ENCODE results near the gene DEPDC1B. TPM values are rescaled to one million over a fixed set of nuclear protein-coding genes. Genes with fewer than 3 reads are reported as not detected.

The DEPDC1B gene
- total RNA-seq, 4 donors from 2014 or later: 0.49 to 1.9 (median 1.3) TPM

DNA sequence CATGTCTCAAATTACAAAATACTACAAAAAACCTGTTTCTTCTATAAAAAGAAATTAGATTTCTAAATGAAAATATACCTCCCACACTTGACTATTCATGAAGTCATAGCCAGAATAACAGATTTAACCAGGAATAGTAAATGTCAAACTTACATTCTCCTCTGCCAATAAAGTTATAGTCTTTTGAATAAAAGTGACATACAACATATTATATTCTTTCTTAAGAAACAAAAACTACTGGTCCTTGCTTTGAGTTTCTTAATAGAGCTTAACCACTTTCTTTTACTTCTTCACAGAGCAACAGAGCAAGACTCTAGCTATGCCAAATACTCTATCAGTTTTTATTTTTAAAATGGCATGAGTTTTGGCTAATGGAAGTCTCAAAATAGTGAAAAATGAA lies 61.7 kb downstream of the DEPDC1B start:
- DNase-seq: no peak
- Histone ChIP-seq H3K36me3 (no peaks in the 10 kb centered on the region), H3K27me3 (no peaks in the 10 kb centered on the region), H3K27ac (no peak overlapping the region), H3K4me1 (no peaks in the 10 kb centered on the region), H3K4me3 (replicated peaks in 1 of 3) (no peak overlapping the region), H3K9me3 (no peaks in the 10 kb centered on the region)
- intact Hi-C loops (cut with DNase I): no loop called here
- no peak for TF ChIP-seq POLR2A (IDR thresholded peaks at IDR 0.05)
- TF ChIP-seq, protein P1, sequence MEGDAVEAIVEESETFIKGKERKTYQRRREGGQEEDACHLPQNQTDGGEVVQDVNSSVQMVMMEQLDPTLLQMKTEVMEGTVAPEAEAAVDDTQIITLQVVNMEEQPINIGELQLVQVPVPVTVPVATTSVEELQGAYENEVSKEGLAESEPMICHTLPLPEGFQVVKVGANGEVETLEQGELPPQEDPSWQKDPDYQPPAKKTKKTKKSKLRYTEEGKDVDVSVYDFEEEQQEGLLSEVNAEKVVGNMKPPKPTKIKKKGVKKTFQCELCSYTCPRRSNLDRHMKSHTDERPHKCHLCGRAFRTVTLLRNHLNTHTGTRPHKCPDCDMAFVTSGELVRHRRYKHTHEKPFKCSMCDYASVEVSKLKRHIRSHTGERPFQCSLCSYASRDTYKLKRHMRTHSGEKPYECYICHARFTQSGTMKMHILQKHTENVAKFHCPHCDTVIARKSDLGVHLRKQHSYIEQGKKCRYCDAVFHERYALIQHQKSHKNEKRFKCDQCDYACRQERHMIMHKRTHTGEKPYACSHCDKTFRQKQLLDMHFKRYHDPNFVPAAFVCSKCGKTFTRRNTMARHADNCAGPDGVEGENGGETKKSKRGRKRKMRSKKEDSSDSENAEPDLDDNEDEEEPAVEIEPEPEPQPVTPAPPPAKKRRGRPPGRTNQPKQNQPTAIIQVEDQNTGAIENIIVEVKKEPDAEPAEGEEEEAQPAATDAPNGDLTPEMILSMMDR (IDR thresholded peaks at IDR 0.05): no peak

DNA sequence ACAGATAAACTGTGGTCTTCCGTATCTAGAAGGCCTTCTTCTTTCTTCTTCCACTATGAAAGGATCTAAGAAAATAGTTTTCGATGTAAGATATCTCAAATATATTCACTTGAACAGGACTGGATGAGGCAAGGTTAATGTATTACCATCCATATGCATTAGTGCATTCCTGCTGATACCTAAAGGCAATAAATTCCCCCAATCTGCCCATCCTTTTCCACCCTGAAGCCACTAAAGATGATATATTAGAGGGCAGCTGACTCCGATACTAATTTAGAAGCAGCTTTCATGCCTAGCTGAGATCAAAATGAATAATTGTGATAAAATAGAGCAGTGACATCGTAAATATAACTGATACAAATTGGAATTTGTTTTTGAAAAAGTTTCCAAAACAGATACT lies 63.3 kb downstream of the DEPDC1B start:
- DNase-seq: no peak
- WGBS, 2 donors: 96 to 97% methylated on average over 4 of the region's 4 CpGs
- no peak overlapping the region for H3K4me3 ChIP-seq (replicated peaks in 1 of 3)
- intact Hi-C loops (cut with DNase I): no loop called here
- H3K4me1 ChIP-seq: no peaks in the 10 kb centered on the region
- no peak overlapping the region for H3K27ac ChIP-seq
- no peak for TF ChIP-seq POLR2A (IDR thresholded peaks at IDR 0.05)
- H3K9me3 ChIP-seq: no peaks in the 10 kb centered on the region
- H3K36me3 ChIP-seq: no peaks in the 10 kb centered on the region
- no peaks in the 10 kb centered on the region for H3K27me3 ChIP-seq

DNA sequence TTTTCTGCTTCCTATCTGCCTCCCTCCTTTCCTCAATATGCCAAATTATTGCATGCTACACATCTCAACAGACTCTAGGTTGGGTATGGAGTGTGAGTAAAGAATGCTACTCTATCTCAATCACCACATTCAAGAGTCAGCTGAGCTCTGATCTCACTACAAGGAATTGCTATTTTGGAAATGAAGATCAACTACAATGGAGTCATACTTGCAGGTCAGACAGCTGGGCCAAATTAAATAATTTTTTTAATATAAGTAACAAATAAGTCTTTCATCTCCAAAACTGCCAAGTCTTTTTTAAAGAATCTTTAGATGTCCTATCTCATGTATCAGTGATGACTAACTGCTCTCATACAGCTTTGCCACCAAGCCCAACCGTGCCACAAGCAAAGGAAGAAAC lies 64.0 kb downstream of the DEPDC1B start:
- Histone ChIP-seq H3K36me3 (no peaks in the 10 kb centered on the region), H3K27me3 (no peaks in the 10 kb centered on the region), H3K4me3 (replicated peaks in 1 of 3) (no peak overlapping the region), H3K4me1 (no peaks in the 10 kb centered on the region), H3K9me3 (no peaks in the 10 kb centered on the region), H3K27ac (no peak overlapping the region)
- intact Hi-C loops (cut with DNase I): no loop called here
- 93 to 96% methylated on average over 1 of the region's 1 CpG for WGBS, 2 donors
- no peak for TF ChIP-seq POLR2A (IDR thresholded peaks at IDR 0.05)
- TF ChIP-seq, protein P1 (IDR thresholded peaks at IDR 0.05): no peak
- no peak for DNase-seq

DNA sequence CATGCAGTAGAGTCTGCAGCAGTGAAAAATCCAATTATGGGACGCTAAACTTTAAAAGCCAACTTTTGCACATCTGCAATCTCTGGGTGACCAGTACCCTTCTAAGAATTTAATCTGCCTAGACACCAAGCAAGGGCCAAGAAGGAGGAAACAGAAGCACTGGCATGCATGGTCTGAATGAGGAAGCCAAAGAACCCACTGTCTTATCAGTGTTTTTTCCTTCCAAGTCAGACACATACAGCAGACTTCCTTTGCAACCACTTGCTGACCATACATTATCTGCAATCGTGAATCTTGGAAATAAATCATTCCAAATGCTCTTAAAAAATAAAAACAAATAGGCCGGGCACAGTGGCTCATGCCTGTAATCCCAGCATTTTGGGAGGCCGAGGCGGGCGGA lies 65.9 kb downstream of the DEPDC1B start:
- TF ChIP-seq POLR2A (IDR thresholded peaks at IDR 0.05): no peak
- TF ChIP-seq, protein P1 (IDR thresholded peaks at IDR 0.05): no peak
- H3K27ac ChIP-seq: no peak overlapping the region
- H3K9me3 ChIP-seq: no peaks in the 10 kb centered on the region
- no peaks in the 10 kb centered on the region for H3K27me3 ChIP-seq
- DNase-seq: no peak
- H3K4me1 ChIP-seq: no peaks in the 10 kb centered on the region
- no peaks in the 10 kb centered on the region for H3K36me3 ChIP-seq
- WGBS, 2 donors: 86 to 94% methylated on average over 6 of the region's 6 CpGs
- H3K4me3 ChIP-seq (replicated peaks in 1 of 3): no peak overlapping the region
- intact Hi-C loops (cut with DNase I): no loop called here

DNA sequence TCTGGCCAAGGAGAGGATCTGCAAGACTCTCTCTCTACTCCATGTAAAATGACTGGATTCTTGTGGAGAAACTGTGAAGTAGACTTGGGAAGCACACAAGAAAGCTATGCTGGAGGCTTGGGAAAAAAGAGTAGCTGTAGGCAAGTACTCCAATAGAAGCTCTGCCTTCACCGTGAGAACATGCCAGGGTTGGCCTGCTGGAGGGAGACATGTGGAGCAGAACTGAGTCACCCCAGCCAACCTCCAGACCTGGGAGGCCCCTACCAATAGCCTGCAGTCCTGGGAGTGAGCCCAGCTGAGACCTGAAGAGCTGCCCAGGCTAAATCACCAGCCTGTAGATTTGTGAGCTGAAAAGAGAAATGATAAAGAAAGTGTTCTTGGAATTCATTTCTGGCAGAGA lies 66.6 kb downstream of the DEPDC1B start:
- H3K4me1 ChIP-seq: no peaks in the 10 kb centered on the region
- no peaks in the 10 kb centered on the region for H3K9me3 ChIP-seq
- H3K36me3 ChIP-seq: no peaks in the 10 kb centered on the region
- H3K27ac ChIP-seq: no peak overlapping the region
- TF ChIP-seq, protein P1 (IDR thresholded peaks at IDR 0.05): no peak
- TF ChIP-seq POLR2A (IDR thresholded peaks at IDR 0.05): no peak
- WGBS, 2 donors: 54 to 58% methylated on average over 1 of the region's 1 CpG
- DNase-seq: peak; percentile 6 to 19
- H3K27me3 ChIP-seq: no peaks in the 10 kb centered on the region
- intact Hi-C loops (cut with DNase I): no loop called here
- H3K4me3 ChIP-seq (replicated peaks in 1 of 3): no peak overlapping the region

DNA sequence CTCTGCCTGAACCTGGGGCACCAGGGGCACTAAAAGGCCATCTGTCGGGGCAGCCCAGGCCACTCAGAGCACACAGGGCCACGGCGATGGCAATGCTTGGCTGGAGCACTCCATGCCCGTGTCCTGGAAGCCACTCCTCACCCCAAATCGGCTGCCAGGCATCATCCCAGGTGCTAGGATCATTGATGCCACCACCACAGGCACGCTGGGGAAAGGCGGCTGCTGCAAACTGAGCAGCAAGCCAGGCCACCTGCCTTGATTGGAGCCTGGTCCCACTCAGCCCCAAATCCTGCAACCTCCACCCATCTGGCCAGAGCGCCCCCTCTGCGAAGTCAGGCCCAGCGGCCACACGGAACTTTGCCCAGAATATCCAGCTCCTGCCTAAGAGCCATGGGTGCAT lies 67.8 kb downstream of the DEPDC1B start:
- intact Hi-C loops (cut with DNase I): no loop called here
- no peak for TF ChIP-seq POLR2A (IDR thresholded peaks at IDR 0.05)
- TF ChIP-seq, protein P1 (IDR thresholded peaks at IDR 0.05): no peak
- no peaks in the 10 kb centered on the region for H3K4me1 ChIP-seq
- WGBS, 2 donors: 98 to 99% methylated on average over 8 to 11 of the region's 11 CpGs
- no peak overlapping the region for H3K27ac ChIP-seq
- H3K36me3 ChIP-seq: no peaks in the 10 kb centered on the region
- no peak for DNase-seq
- no peak overlapping the region for H3K4me3 ChIP-seq (replicated peaks in 1 of 3)
- H3K27me3 ChIP-seq: no peaks in the 10 kb centered on the region
- H3K9me3 ChIP-seq: no peaks in the 10 kb centered on the region
